HEK293T (cell line): ENCODE measurements around the gene RAB11FIP5.

Experiments used
- ARNT ChIP-seq: fragments of 450-650 bp; IDR thresholded peaks from 2 replicates; pipeline ENCODE4 v1.6.1; 2017; ENCODE audit warnings: mild to moderate bottlenecking
- ELF4 ChIP-seq: fragments of 450-650 bp; IDR thresholded peaks from 2 replicates; pipeline ENCODE4 v1.6.1; 2017; ENCODE audit warnings: antibody characterized with exemption
- FOXA1 ChIP-seq: fragments of 450-650 bp; IDR thresholded peaks from 2 replicates; pipeline ENCODE4 v1.6.1; 2016; ENCODE audit warnings: mild to moderate bottlenecking
- FOXK2 ChIP-seq: fragments of 450-650 bp; IDR thresholded peaks from 2 replicates; pipeline ENCODE4 v1.6.1; 2016; ENCODE audit warnings: mild to moderate bottlenecking
- FOXM1 ChIP-seq: fragments of 450-650 bp; IDR thresholded peaks from 2 replicates; pipeline ENCODE4 v1.6.1; 2017; ENCODE audit warnings: mild to moderate bottlenecking, borderline replicate concordance
- LEF1 ChIP-seq: fragments of 450-650 bp; IDR thresholded peaks from 2 replicates; pipeline ENCODE4 v1.6.1; 2017; ENCODE audit warnings: mild to moderate bottlenecking, borderline replicate concordance
- PKNOX1 ChIP-seq: fragments of 450-650 bp; IDR thresholded peaks from 2 replicates; pipeline ENCODE4 v1.6.1; 2016
- SP1 ChIP-seq: fragments of 450-650 bp; IDR thresholded peaks from 2 replicates; pipeline ENCODE4 v1.6.1; 2017
- SUZ12 ChIP-seq: fragments of 450-650 bp; IDR thresholded peaks from 2 replicates; pipeline ENCODE4 v1.6.1; 2016; ENCODE audit warnings: mild to moderate bottlenecking
- TARDBP ChIP-seq: fragments of 450-650 bp; IDR thresholded peaks from 2 replicates; pipeline ENCODE4 v1.6.1; 2016
- ZNF384 ChIP-seq: fragments of 450-650 bp; IDR thresholded peaks from 2 replicates; pipeline ENCODE4 v1.6.1; 2016

GRCh38 chr2:73043929-73044832, 68.6 kb downstream of the RAB11FIP5 start:
- TF ChIP-seq FOXA1 (no peak), PKNOX1 (no peak), SUZ12 (no peak), FOXK2 (no peak), TARDBP (no peak), FOXM1 (no peak), ARNT (no peak), LEF1 (no peak), SP1 (no peak), ELF4 (no peak), ZNF384 (no peak)
